HG03025 (cell line): ENCODE data around the gene FZD7.
A peak's percentile ranks its signal among the peaks of the same experiment; 100 is the strongest.

Experiments used
- ATAC-seq: cut with Tn5 transposase; IDR thresholded peaks from one replicate; pipeline ENCODE4 v1.9.1; 2021; ENCODE audit warnings: mild to moderate bottlenecking, moderate library complexity; ENCODE audit not compliant: unreplicated experiment, low FRiP score

FZD7 gene

DNA sequence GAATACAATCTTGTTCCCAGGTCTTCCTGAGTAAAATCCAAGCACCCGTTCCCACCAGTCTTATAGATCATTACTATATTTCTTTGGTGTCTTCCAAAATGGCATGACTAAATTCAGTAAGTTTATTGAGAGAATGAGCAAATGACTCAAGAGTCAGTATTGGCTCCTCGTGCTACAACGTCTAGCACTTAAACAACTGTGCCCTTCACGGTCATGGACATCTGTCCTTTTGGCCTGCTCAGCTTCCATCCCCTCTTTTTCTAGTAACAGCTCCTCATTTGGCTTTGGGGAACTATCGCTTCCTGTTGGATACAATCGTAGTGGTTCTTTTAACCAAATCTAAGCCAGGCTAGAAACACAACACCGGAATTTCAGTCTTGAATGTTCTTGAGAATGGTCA, 24.1 kb upstream of the FZD7 start:
- no peak for ATAC-seq

DNA sequence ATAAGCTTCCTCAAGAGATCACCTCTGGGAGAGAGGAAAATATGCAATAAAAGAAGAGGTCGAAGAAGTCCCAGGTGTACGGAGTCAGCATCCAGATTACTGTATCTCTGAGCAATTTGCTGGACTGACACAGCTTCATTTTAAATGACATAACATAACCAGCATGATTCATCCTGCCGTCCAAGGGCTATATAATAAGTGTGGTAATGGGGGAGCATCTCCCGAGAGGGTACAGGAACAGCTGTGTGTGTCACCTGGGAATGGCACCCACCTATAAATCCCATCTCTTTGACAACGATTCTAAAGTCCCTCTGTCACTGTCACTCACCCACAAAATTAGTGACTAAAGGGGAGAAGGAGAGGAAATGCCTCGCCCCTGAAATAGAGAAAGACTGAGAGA, 19.3 kb upstream of the FZD7 start:
- no peak for ATAC-seq

DNA sequence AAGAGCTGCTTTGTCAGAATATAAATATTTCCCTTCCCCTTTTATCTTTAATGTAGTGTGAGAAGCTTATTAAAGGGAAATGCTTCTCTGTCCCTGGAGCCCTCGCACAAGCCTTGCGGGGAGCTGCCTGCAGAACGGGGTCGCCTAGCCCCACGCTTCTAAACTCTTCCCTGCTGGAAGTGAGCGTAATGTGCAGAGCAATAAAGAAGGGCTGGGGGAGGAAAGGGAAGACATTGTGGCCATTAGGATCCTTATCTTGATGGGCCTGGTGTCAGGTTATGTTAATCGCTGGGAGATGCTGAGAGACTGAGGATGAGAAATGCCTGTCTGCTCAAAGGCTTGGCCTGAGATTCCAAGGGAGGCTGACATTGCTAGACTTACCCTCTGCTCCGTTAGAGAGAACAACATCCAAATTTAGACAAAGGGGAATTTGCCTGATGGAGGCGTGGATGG, 18.9 kb upstream of the FZD7 start:
- no peak for ATAC-seq

- ATAC-seq: no peak
These were observed 18.2 kb upstream of the FZD7 start for GRCh38 chr2:202015471-202015870.

DNA sequence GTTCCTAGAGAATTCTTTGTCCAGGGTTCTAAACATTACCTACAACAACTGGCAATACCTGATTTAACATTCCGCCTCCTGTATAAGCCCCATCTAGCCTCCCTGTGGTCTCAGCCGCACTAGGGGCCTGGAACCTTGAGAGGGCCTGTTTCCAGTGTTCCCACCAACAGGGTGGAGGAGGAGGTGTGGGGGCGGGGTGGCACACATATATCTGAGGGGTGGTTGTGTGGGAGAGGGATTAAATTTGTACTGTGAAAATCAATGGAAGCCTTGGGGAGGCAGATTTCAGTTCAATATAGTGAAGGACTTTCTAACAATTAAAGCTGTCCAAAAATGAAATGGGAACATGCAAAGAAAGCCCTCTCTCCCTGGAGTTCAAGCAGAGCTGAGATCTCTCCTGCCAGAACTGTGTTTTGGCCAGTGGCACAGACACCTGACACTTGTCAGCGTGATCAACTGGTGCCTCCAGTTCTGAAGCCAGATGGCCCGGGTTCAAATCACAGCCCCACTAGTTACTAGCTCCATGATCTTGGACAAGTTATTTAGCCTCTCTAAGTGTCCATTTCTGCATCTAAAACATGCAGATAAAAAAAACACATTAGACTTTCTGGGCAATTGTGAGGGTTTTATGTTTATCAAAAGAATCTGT, 17.0 kb upstream of the FZD7 start:
- no peak for ATAC-seq

- ATAC-seq: no peak
These were observed 15.7 kb upstream of the FZD7 start for GRCh38 chr2:202017940-202018339.

- no peak for ATAC-seq
These were observed 14.7 kb upstream of the FZD7 start for GRCh38 chr2:202018950-202019349.

GRCh38 chr2:202019689-202020450, 13.8 kb upstream of the FZD7 start:
- ATAC-seq: no peak

DNA sequence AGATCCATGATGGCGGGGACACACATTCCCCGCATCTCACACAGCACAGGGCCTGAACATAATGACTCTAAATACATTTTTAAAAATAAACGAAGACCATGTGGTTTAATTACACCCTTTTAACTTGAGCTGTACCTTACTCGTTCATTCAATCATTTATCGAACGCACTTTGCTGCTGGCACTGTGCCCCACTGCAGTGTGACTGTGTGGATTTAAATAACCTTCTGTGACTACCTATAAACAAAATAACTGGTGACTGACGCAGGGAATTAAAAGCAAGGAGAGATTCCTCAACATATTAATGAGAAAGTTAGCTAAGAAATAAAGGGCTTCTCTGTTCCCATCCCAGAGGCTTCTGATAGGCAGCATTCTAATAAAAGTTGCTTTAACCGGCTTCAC, 10.9 kb upstream of the FZD7 start:
- no peak for ATAC-seq

- no peak for ATAC-seq
These were observed 10.3 kb upstream of the FZD7 start for GRCh38 chr2:202023198-202023903.

DNA sequence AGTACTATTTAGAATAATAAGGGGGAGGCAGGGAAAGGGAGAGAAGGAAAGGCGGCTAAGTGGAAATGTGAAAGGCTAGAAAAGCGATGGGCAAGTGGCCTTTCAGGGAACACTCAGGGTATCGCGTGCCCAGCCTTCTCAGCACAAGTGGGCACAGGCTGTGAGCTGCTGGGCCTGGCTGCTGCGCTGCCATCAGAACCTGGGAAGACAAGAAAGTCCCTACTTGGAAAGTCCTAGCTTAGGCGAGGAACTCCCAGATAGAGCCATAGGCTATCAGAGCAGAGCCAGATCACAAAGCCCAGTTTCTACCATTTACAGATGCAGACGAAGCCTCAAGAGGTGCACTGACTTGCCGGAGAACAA, 9.8 kb upstream of the FZD7 start:
- no peak for ATAC-seq

DNA sequence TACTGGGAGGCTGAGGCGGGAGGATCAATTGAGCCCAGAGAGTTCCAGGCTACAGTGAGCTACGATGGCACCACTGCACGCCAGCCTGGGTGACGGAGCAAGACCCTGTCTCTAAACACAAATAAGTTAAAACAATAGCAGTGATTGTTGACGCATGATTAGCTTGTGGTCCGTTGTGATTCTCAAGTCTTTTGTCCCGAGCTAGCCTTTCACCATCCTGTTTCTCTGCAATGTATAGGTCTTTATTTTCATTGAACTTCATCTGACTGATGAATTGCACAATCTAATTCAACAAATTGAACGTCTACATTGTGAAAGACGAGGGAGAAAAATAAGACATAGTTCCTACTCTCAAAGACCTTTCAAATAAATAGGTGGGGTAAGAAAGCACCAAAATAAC, 8.8 kb upstream of the FZD7 start:
- ATAC-seq: no peak

- ATAC-seq: no peak
These were observed 7.8 kb upstream of the FZD7 start for GRCh38 chr2:202025816-202026215.

DNA sequence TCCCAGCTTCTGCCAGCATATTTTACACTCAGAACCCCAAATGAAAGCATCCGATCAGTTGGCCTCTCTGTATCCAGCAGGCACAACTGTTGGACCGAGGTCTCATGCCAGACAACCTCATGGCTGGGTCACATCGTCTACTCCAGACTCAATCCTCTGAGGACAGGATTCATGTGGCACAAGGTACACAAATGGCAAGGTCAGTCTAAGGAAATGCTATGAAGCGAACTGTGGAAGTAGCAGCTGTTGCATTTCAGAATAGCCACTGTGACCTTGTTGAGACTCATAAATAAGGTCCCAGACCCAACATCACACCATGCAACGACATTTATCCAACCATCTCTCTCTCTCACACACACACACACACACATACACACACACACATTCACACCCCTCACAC, 7.1 kb upstream of the FZD7 start:
- ATAC-seq: no peak

DNA sequence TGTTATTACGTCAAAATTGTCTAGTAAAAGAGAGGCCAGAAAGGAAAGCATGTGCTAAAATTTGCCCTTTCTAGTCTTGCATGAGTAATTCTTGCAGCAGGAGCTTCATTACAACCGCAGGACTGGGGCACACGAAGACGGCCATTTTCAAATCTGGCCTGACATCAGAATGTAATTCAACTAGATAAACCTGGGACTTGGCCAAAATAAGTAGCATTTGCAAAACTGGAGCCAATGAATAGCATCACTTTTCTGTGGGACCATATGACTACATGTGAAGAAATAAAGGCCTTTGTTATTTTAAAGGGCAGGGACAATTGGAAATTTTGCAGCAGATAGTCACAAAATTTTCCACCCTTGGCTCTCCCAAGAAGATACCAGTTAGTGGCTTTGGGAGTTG, 3.0 kb upstream of the FZD7 start:
- ATAC-seq: no peak

DNA sequence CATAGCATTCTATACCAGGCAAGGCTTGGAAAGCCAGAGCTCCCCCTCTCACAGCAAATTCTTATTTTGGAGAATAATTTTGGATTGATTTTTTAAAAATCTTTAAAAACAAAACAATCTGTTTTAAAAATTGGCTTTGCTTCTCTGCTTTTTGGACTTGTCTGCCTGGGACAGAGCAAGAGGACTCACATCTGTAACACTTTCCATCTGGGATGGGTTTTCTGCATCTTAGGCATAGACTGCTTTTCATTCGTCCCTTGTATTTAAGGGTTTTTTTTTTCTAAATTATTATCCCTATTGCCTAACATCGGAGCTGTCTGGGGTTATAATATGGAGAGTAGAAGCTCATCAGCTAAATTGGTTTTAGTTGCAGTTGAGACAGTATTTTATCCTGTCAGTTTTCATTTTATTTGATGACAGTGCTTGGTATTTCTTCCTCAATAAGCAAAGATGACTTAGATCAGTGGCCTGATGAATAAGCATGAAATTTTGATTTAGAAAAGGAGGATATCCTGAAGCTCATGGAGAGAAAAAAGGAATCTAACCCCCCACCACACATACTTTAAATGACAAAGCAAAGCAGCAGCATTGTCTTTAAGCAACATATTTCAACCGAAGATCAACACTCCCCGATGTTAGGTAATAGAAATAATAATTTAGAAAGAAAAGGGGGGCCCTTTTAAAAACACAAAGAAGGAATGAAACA, 2.3 kb upstream of the FZD7 start:
- no peak for ATAC-seq

GRCh38 chr2:202032846-202033316, 774 bp upstream of the FZD7 start:
- ATAC-seq: peak; percentile 7

DNA sequence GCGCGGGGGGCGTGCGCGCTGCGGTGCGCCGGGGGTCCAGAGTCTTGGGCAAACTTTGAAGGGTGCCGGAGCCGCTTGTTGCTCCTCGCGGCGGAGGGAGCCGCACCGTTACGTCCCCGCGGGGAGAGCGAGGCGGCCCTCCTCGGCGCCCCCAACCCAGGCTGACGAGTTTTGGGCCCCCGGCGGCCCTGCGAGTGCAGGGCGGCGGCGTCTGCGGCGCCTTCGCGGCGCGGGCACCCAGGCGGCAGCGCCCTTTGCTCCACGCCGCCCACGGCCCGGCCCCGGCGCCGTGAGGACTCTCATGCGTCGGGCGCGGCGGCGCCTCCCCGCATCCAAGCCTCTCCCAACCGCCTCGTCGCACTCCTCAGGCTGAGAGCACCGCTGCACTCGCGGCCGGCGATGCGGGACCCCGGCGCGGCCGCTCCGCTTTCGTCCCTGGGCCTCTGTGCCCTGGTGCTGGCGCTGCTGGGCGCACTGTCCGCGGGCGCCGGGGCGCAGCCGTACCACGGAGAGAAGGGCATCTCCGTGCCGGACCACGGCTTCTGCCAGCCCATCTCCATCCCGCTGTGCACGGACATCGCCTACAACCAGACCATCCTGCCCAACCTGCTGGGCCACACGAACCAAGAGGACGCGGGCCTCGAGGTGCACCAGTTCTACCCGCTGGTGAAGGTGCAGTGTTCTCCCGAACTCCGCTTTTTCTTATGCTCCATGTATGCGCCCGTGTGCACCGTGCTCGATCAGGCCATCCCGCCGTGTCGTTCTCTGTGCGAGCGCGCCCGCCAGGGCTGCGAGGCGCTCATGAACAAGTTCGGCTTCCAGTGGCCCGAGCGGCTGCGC, 814 bp downstream of the FZD7 start:
- peak; percentile 11 for ATAC-seq

DNA sequence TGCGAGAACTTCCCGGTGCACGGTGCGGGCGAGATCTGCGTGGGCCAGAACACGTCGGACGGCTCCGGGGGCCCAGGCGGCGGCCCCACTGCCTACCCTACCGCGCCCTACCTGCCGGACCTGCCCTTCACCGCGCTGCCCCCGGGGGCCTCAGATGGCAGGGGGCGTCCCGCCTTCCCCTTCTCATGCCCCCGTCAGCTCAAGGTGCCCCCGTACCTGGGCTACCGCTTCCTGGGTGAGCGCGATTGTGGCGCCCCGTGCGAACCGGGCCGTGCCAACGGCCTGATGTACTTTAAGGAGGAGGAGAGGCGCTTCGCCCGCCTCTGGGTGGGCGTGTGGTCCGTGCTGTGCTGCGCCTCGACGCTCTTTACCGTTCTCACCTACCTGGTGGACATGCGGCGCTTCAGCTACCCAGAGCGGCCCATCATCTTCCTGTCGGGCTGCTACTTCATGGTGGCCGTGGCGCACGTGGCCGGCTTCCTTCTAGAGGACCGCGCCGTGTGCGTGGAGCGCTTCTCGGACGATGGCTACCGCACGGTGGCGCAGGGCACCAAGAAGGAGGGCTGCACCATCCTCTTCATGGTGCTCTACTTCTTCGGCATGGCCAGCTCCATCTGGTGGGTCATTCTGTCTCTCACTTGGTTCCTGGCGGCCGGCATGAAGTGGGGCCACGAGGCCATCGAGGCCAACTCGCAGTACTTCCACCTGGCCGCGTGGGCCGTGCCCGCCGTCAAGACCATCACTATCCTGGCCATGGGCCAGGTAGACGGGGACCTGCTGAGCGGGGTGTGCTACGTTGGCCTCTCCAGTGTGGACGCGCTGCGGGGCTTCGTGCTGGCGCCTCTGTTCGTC, 1.7 kb downstream of the FZD7 start:
- ATAC-seq: no peak
